B cell (primary cell): Measurements from ENCODE around the gene TFAP2B. TPM values are rescaled to one million over a fixed set of nuclear protein-coding genes. Genes with fewer than 3 reads are reported as not detected.

ENCODE experiments used
- ATAC-seq: fragments of 200-7000 bp; cut with Tn5 transposase; one replicate; pipeline ENCODE4 v1.10.0; 2021; ENCODE audit warnings: low read depth, mild to moderate bottlenecking, moderate number of reproducible peaks, moderate library complexity
- CTCF ChIA-PET: fragments of 350-600 bp; sonication (Branson Sonifier 250); formaldehyde crosslinking; loops from one replicate; lab custom pipeline; 2021; ENCODE audit warnings: antibody characterized with exemption, inconsistent platforms; lab: Charles Lee
- POLR2A ChIA-PET: fragments of 350-600 bp; sonication (Branson Sonifier 250); formaldehyde crosslinking; loops from one replicate; lab custom pipeline; 2021; ENCODE audit warnings: antibody characterized with exemption; lab: Charles Lee
- DNase-seq: peaks from one replicate; pipeline ENCODE4 v3.0.0; 2013
- H2AFZ ChIP-seq: 2 replicates; pipeline ENCODE4 v1.6.1; 2012; ENCODE audit warnings: mild to moderate bottlenecking, low read depth, low read length; ENCODE audit not compliant: insufficient read depth, poor library complexity, severe bottlenecking
- H3K27ac ChIP-seq, 2 donors: 1 replicate in 1 of 2; 2 replicates in 1 of 2; pipeline ENCODE4 v1.5.1; 2012 to 2013; ENCODE audit warnings: low read length in 2 of 2, mild to moderate bottlenecking in 2 of 2, moderate library complexity in 1 of 2
- H3K27me3 ChIP-seq, 4 experiments: fragments of 200-600 bp in 1 of 4; sonication (generic) in 1 of 4; replicated peaks in 1 of 4; 1 replicate in 2 of 4; 2 replicates in 2 of 4; pipeline versions ENCODE4 v1.6.1 to v1.7.0; 2013 to 2016; ENCODE audit warnings: low read length in 3 of 4, mild to moderate bottlenecking in 2 of 4, mixed read lengths in 1 of 4, moderate library complexity in 1 of 4; ENCODE audit not compliant: insufficient read depth in 4 of 4, control insufficient read depth in 3 of 4; ENCODE audit errors: control extremely low read depth in 1 of 4
- H3K36me3 ChIP-seq, 2 experiments: replicated peaks in 1 of 2; 1 replicate in 1 of 2; 2 replicates in 1 of 2; pipeline versions ENCODE4 v1.6.1 to v1.7.1; 2013; ENCODE audit warnings: low read length in 1 of 2; ENCODE audit not compliant: insufficient read depth in 2 of 2, control insufficient read depth in 1 of 2; ENCODE audit errors: control extremely low read depth in 1 of 2, extremely low read depth in 1 of 2
- H3K4me1 ChIP-seq, 2 donors: fragments of 200-600 bp in 1 of 2; sonication (generic) in 1 of 2; 1 replicate in 1 of 2; 2 replicates in 1 of 2; pipeline versions ENCODE4 v1.5.1 to v1.6.1; 2013 to 2017; ENCODE audit warnings: low read length in 2 of 2; ENCODE audit not compliant: control insufficient read depth in 2 of 2, insufficient read depth in 2 of 2
- H3K4me2 ChIP-seq: replicated peaks from 2 replicates; pipeline ENCODE3; 2012; ENCODE audit warnings: mild to moderate bottlenecking, low read depth, low read length; ENCODE audit not compliant: poor library complexity, severe bottlenecking
- H3K4me3 ChIP-seq, 5 experiments: fragments of 200-600 bp in 1 of 5; sonication (generic) in 1 of 5; 1 replicate in 3 of 5; 2 replicates in 2 of 5; pipeline versions ENCODE4 v1.5.1 to v1.7.0; 2011 to 2016; ENCODE audit warnings: low read length in 4 of 5, mild to moderate bottlenecking in 4 of 5, low read depth in 2 of 5, control low read depth in 1 of 5, moderate library complexity in 1 of 5; ENCODE audit not compliant: insufficient read depth in 1 of 5; ENCODE audit errors: control extremely low read depth in 1 of 5, extremely low read depth in 1 of 5
- H3K79me2 ChIP-seq: fragments of 200-600 bp; sonication (generic); one replicate; pipeline ENCODE4 v1.6.0; 2016; ENCODE audit warnings: low read length; ENCODE audit not compliant: control insufficient read depth, insufficient read depth
- H3K9ac ChIP-seq: fragments of 200-600 bp; sonication (generic); 2 replicates; pipeline ENCODE4 v1.6.1; 2017; ENCODE audit warnings: mild to moderate bottlenecking, low read length, moderate library complexity
- H3K9me3 ChIP-seq, 3 donors: one replicate each; pipeline versions ENCODE4 v1.6.1 to v1.7.1; 2013; ENCODE audit warnings: low read length in 2 of 3; ENCODE audit not compliant: control insufficient read depth in 2 of 3, insufficient read depth in 1 of 3; ENCODE audit errors: control extremely low read depth in 1 of 3
- H4K20me1 ChIP-seq: 2 replicates; pipeline ENCODE4 v1.6.0; 2012; ENCODE audit warnings: mild to moderate bottlenecking, low read length; ENCODE audit not compliant: insufficient read depth, control insufficient read depth, poor library complexity, severe bottlenecking
- H3K27ac Mint-ChIP-seq: one replicate; pipeline ENCODE4 v1.8.0; 2021; ENCODE audit warnings: mixed read lengths
- H3K27me3 Mint-ChIP-seq: one replicate; pipeline ENCODE4 v1.8.0; 2021; ENCODE audit warnings: mixed read lengths
- H3K4me1 Mint-ChIP-seq: one replicate; pipeline ENCODE4 v1.8.0; 2021; ENCODE audit warnings: mixed read lengths
- H3K4me3 Mint-ChIP-seq: one replicate; pipeline ENCODE4 v1.8.0; 2021; ENCODE audit warnings: mixed read lengths
- H3K9me3 Mint-ChIP-seq: one replicate; pipeline ENCODE4 v1.8.0; 2022; ENCODE audit warnings: mixed read lengths; ENCODE audit not compliant: insufficient read depth
- EZH2 ChIP-seq: IDR thresholded peaks from 2 replicates; pipeline ENCODE4 v1.6.1; 2012; ENCODE audit warnings: borderline replicate concordance, low read depth, mild to moderate bottlenecking, moderate library complexity, low read length; ENCODE audit not compliant: insufficient read depth, poor library complexity, severe bottlenecking
- whole genome bisulfite sequencing: methylation state at CpG from one replicate; pipeline ENCODE4 v1.1.5; 2013; ENCODE audit warnings: missing lambda C conversion rate; ENCODE audit not compliant: insufficient coverage; 5-methylcytosine and 5-hydroxymethylcytosine counted together
- intact Hi-C: fragments of 100-400 bp; cut with micrococcal nuclease; formaldehyde crosslinking; loops from one replicate; pipeline ENCODE4 v1.10.0; 2022
- polyA plus RNA-seq: library from polyadenylated mRNA; depleted of rRNA; stranded (reverse); fragments of >200 nt; gene quantifications from 2 replicates; pipeline ENCODE4 v1.2.3, GENCODE V29; 2012
- total RNA-seq, 2 donors: library from RNA; stranded (reverse); fragments of 120-200 nt in 1 of 2; gene quantifications; 1 replicate in 1 of 2; 2 replicates in 1 of 2; pipeline versions ENCODE4 v1.2.3 to v1.2.4, GENCODE V29; 2013 to 2022
- TF ChIP-seq, protein P1 (sequence below): fragments of 200-600 bp; IDR thresholded peaks from one replicate; pipeline ENCODE4 v1.8.0; 2022; ENCODE audit warnings: antibody characterized with exemption, mild to moderate bottlenecking

The TFAP2B gene
- total and polyA plus RNA-seq, 2 donors (not counting 1 experiment from before 2014, with no cell fraction given): not detected

- Histone ChIP-seq H3K79me2 (no peaks in the 10 kb centered on the region), H4K20me1 (no peaks in the 10 kb centered on the region), H3K36me3 (no peaks in the 10 kb centered on the region), H3K27ac (no peak overlapping the region), H3K27me3 (peaks cover 0 to 43% (median 33%) of the 10 kb centered on the region in 4 experiments), H3K4me3 (no peak overlapping the region), H3K4me1 (no peaks in the 10 kb centered on the region), H2AFZ (no peak overlapping the region), H3K9ac (no peak overlapping the region), H3K4me2 (no peak overlapping the region), H3K9me3 (peaks cover 0 to 17% (median 2%) of the 10 kb centered on the region in 3 donors)
- H3K27me3 Mint-ChIP-seq: peaks cover 65% of the 10 kb centered on the region
- intact Hi-C loops: no loop called here
- POLR2A ChIA-PET: no interaction called here
- no peak overlapping the region for H3K27ac Mint-ChIP-seq
- no peaks in the 10 kb centered on the region for H3K4me1 Mint-ChIP-seq
- CTCF ChIA-PET: no interaction called here
- ATAC-seq (no peak), DNase-seq (no peak)
- no peak overlapping the region for H3K4me3 Mint-ChIP-seq
- no peak for TF ChIP-seq EZH2
- TF ChIP-seq, protein P1, sequence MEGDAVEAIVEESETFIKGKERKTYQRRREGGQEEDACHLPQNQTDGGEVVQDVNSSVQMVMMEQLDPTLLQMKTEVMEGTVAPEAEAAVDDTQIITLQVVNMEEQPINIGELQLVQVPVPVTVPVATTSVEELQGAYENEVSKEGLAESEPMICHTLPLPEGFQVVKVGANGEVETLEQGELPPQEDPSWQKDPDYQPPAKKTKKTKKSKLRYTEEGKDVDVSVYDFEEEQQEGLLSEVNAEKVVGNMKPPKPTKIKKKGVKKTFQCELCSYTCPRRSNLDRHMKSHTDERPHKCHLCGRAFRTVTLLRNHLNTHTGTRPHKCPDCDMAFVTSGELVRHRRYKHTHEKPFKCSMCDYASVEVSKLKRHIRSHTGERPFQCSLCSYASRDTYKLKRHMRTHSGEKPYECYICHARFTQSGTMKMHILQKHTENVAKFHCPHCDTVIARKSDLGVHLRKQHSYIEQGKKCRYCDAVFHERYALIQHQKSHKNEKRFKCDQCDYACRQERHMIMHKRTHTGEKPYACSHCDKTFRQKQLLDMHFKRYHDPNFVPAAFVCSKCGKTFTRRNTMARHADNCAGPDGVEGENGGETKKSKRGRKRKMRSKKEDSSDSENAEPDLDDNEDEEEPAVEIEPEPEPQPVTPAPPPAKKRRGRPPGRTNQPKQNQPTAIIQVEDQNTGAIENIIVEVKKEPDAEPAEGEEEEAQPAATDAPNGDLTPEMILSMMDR: no peak
- peaks cover 3% of the 10 kb centered on the region for H3K9me3 Mint-ChIP-seq
- WGBS: 18% methylated on average over 26 of the region's 31 CpGs
These were observed 32.6 kb downstream of the TFAP2B start for GRCh38 chr6:50851049-50851845.

DNA sequence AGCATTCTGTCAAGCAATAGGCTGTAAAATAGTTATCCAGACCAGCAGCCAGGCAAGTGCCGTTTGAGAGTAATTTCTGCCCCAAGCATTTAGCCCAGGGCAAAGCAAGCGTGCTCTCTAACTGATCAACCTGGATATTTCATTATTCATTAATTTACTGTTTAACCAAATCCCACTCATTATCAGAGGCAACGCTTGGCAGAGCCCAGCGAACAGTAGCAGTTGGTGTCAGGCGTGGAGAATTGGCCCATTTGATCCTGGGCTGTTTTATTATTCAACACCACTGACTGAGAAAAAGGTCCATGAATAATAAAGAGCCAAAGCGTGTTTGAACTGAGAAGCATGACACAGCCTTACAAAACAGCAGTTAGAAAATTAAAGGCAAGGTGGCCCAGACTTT is 35.3 kb downstream of the TFAP2B start:
- H3K4me3 ChIP-seq: no peak overlapping the region
- no peaks in the 10 kb centered on the region for H3K4me1 Mint-ChIP-seq

More for the DNA sequence above, 35.3 kb downstream of the TFAP2B start:
- intact Hi-C loops: no loop called here
- H3K27me3 Mint-ChIP-seq: peaks cover 45% of the 10 kb centered on the region
- DNase-seq: no peak
- peaks cover 0 to 27% (median 18%) of the 10 kb centered on the region in 4 experiments for H3K27me3 ChIP-seq
- no peaks in the 10 kb centered on the region for H3K36me3 ChIP-seq
- WGBS: 53% methylated on average over 5 of the region's 6 CpGs
- no peaks in the 10 kb centered on the region for H3K4me1 ChIP-seq
- no peak for TF ChIP-seq EZH2
- TF ChIP-seq, protein P1: no peak
- no peak for ATAC-seq
- no peak overlapping the region for H3K27ac Mint-ChIP-seq
- H2AFZ ChIP-seq: no peak overlapping the region
- ChIA-PET CTCF (no interaction called here), POLR2A (no interaction called here)
- H3K4me3 Mint-ChIP-seq: no peak overlapping the region
- no peaks in the 10 kb centered on the region for H4K20me1 ChIP-seq
- H3K9me3 Mint-ChIP-seq: peaks cover 5% of the 10 kb centered on the region
- H3K9me3 ChIP-seq: peaks cover 0 to 17% (median 2%) of the 10 kb centered on the region in 3 donors
- H3K79me2 ChIP-seq: no peaks in the 10 kb centered on the region
- H3K4me2 ChIP-seq: no peak overlapping the region
- no peak overlapping the region for H3K27ac ChIP-seq
- no peak overlapping the region for H3K9ac ChIP-seq
